ES-I3 (cell line): ENCODE results near the gene PKIG.

Experiments used
- H3K36me3 ChIP-seq: 2 replicates; pipeline ENCODE4 v1.6.1; 2013; ENCODE audit warnings: mild to moderate bottlenecking, low read length, control low read depth, moderate library complexity; ENCODE audit not compliant: insufficient read depth
- H3K4me1 ChIP-seq: 2 replicates; pipeline ENCODE4 v1.6.1; 2013; ENCODE audit warnings: mild to moderate bottlenecking, control low read depth, low read length; ENCODE audit not compliant: insufficient read depth
- H3K9ac ChIP-seq: 2 replicates; pipeline ENCODE4 v1.6.1; 2013; ENCODE audit warnings: low read depth, mild to moderate bottlenecking, low read length, moderate library complexity
- H3K9me3 ChIP-seq: 2 replicates; pipeline ENCODE4 v1.6.1; 2013; ENCODE audit warnings: mild to moderate bottlenecking, low read length, moderate library complexity; ENCODE audit not compliant: control insufficient read depth, insufficient read depth

The PKIG gene

GRCh38 chr20:44642203-44643153 is 60.1 kb downstream of the PKIG start:
- no peaks in the 10 kb centered on the region for H3K36me3 ChIP-seq
- peak overlapping the region; percentile 18 for H3K9ac ChIP-seq
- peaks cover 38% of the 10 kb centered on the region for H3K4me1 ChIP-seq

GRCh38 chr20:44643154-44643519 is 60.8 kb downstream of the PKIG start:
- Histone ChIP-seq H3K9ac (no peak overlapping the region), H3K9me3 (no peaks in the 10 kb centered on the region; the same call in 1 of the 2 replicates), H3K4me1 (peaks cover 41% of the 10 kb centered on the region), H3K36me3 (no peaks in the 10 kb centered on the region)

More at GRCh38 chr20:44642203-44643153, 60.1 kb downstream of the PKIG start:
- H3K9me3 ChIP-seq, result no peaks in the 10 kb centered on the region; the same call in 1 of the 2 replicates

GRCh38 chr20:44643596-44644229 is 61.3 kb downstream of the PKIG start:
- Histone ChIP-seq H3K9ac (no peak overlapping the region), H3K9me3 (no peaks in the 10 kb centered on the region; the same call in 1 of the 2 replicates), H3K4me1 (peaks cover 46% of the 10 kb centered on the region), H3K36me3 (no peaks in the 10 kb centered on the region)

GRCh38 chr20:44644230-44644617 is 61.8 kb downstream of the PKIG start:
- Histone ChIP-seq H3K9me3 (no peaks in the 10 kb centered on the region; the same call in 1 of the 2 replicates), H3K4me1 (peaks cover 49% of the 10 kb centered on the region), H3K9ac (no peak overlapping the region)

GRCh38 chr20:44644667-44645131 is 62.3 kb downstream of the PKIG start:
- Histone ChIP-seq H3K9me3 (no peaks in the 10 kb centered on the region; the same call in 1 of the 2 replicates), H3K9ac (no peak overlapping the region), H3K36me3 (no peaks in the 10 kb centered on the region), H3K4me1 (peaks cover 49% of the 10 kb centered on the region)

More at GRCh38 chr20:44644230-44644617, 61.8 kb downstream of the PKIG start:
- H3K36me3 ChIP-seq, result no peaks in the 10 kb centered on the region

GRCh38 chr20:44646023-44646640 is 63.8 kb downstream of the PKIG start:
- H3K36me3 ChIP-seq, result no peaks in the 10 kb centered on the region
- peaks cover 52% of the 10 kb centered on the region for H3K4me1 ChIP-seq
- no peak overlapping the region for H3K9ac ChIP-seq
- H3K9me3 ChIP-seq, result no peaks in the 10 kb centered on the region

- H3K9ac ChIP-seq, result no peak overlapping the region
- peaks cover 52% of the 10 kb centered on the region for H3K4me1 ChIP-seq
- H3K9me3 ChIP-seq, result no peaks in the 10 kb centered on the region
- H3K36me3 ChIP-seq, result no peaks in the 10 kb centered on the region
Measured at GRCh38 chr20:44646641-44647274, 64.4 kb downstream of the PKIG start.

- peaks cover 41% of the 10 kb centered on the region for H3K4me1 ChIP-seq
Measured at GRCh38 chr20:44648068-44648467, 65.7 kb downstream of the PKIG start.

GRCh38 chr20:44648579-44648978 is 66.2 kb downstream of the PKIG start:
- H3K9ac ChIP-seq, result no peak overlapping the region
- H3K4me1 ChIP-seq, result peaks cover 36% of the 10 kb centered on the region; the same call in 1 of the 2 replicates
- no peaks in the 10 kb centered on the region for H3K9me3 ChIP-seq
- H3K36me3 ChIP-seq, result no peaks in the 10 kb centered on the region

More at GRCh38 chr20:44648068-44648467, 65.7 kb downstream of the PKIG start:
- H3K36me3 ChIP-seq, result no peaks in the 10 kb centered on the region
- no peaks in the 10 kb centered on the region for H3K9me3 ChIP-seq
- no peak overlapping the region for H3K9ac ChIP-seq

GRCh38 chr20:44649126-44649525 is 66.7 kb downstream of the PKIG start:
- no peaks in the 10 kb centered on the region for H3K36me3 ChIP-seq
- peaks cover 30% of the 10 kb centered on the region; the same call in 1 of the 2 replicates for H3K4me1 ChIP-seq
- H3K9ac ChIP-seq, result no peak overlapping the region
- H3K9me3 ChIP-seq, result peaks cover under 1% of the 10 kb centered on the region; the same call in 1 of the 2 replicates

GRCh38 chr20:44649976-44650375 is 67.6 kb downstream of the PKIG start:
- Histone ChIP-seq H3K9ac (no peak overlapping the region), H3K9me3 (peaks cover 8% of the 10 kb centered on the region), H3K4me1 (peaks cover 23% of the 10 kb centered on the region; the same call in 1 of the 2 replicates), H3K36me3 (no peaks in the 10 kb centered on the region)

GRCh38 chr20:44650771-44651433 is 68.5 kb downstream of the PKIG start:
- Histone ChIP-seq H3K36me3 (no peaks in the 10 kb centered on the region), H3K4me1 (peaks cover 20% of the 10 kb centered on the region; the same call in 1 of the 2 replicates), H3K9ac (peak overlapping the region; percentile 66), H3K9me3 (peaks cover 8% of the 10 kb centered on the region)

GRCh38 chr20:44651434-44651683 is 69.0 kb downstream of the PKIG start:
- Histone ChIP-seq H3K36me3 (no peaks in the 10 kb centered on the region), H3K9me3 (peaks cover 8% of the 10 kb centered on the region), H3K4me1 (peaks cover 18% of the 10 kb centered on the region), H3K9ac (peak overlapping the region; percentile 66)
